IgD-negative memory B cell (primary cell): Measurements from ENCODE around the gene ZCCHC13. TPM values are rescaled to one million over a fixed set of nuclear protein-coding genes. Genes with fewer than 3 reads are reported as not detected.
A peak's percentile ranks its signal among the peaks of the same experiment; 100 is the strongest.
"Not testable (repeated sequence)": the region's sequence is repeated elsewhere in the genome, so short reads cannot be mapped to it uniquely, and the experiment has no call there.

Experiments
- H3K27ac Mint-ChIP-seq, 3 donors: one replicate each; pipeline ENCODE4 v1.8.0; 2020 to 2022; ENCODE audit warnings: mild to moderate bottlenecking in 3 of 3, mixed read lengths in 3 of 3, moderate library complexity in 1 of 3
- H3K27me3 Mint-ChIP-seq: one replicate; pipeline ENCODE4 v1.8.0; 2021; ENCODE audit warnings: mixed read lengths
- H3K36me3 Mint-ChIP-seq: one replicate; pipeline ENCODE4 v1.8.0; 2020; ENCODE audit warnings: mild to moderate bottlenecking, mixed read lengths
- H3K4me1 Mint-ChIP-seq, 3 donors: one replicate each; pipeline ENCODE4 v1.8.0; 2020 to 2022; ENCODE audit warnings: mixed read lengths in 3 of 3, mild to moderate bottlenecking in 1 of 3
- H3K4me3 Mint-ChIP-seq, 4 donors: one replicate each; pipeline ENCODE4 v1.8.0; 2020 to 2022; ENCODE audit warnings: mild to moderate bottlenecking in 4 of 4, mixed read lengths in 4 of 4, moderate library complexity in 3 of 4
- H3K9me3 Mint-ChIP-seq, 3 donors: one replicate each; pipeline ENCODE4 v1.8.0; 2020 to 2021; ENCODE audit warnings: mixed read lengths in 3 of 3, mild to moderate bottlenecking in 1 of 3
- polyA plus RNA-seq: library from polyadenylated mRNA; unstranded; fragments of 300-500 nt; fragmentation: Illumina TruSeq; gene quantifications from one replicate; pipeline ENCODE4 v1.2.3, GENCODE V29; 2021

The ZCCHC13 gene
- polyA plus RNA-seq = not detected

- Mint-ChIP-seq H3K36me3 (no peaks in the 10 kb centered on the region), H3K9me3 (no peaks in the 10 kb centered on the region), H3K27ac (no peak within 1 kb of the TSS), H3K4me3 (no peak within 1 kb of the TSS), H3K27me3 (peaks cover 4% of the 10 kb centered on the region), H3K4me1 (no peaks in the 10 kb centered on the region)
Observed at GRCh38 chrX:74304016-74304415, at the start of gene ZCCHC13. TSS of gene ZCCHC13 (plus strand) at chrX:74304180. CDS start at chrX:74304267, 87 bp downstream.

- peak overlapping the region in 1 of 3 donors; percentile 2 for H3K27ac Mint-ChIP-seq
- not testable (repeated sequence) for H3K9me3 Mint-ChIP-seq, H3K27me3 Mint-ChIP-seq, H3K4me3 Mint-ChIP-seq, H3K4me1 Mint-ChIP-seq, H3K36me3 Mint-ChIP-seq
Observed at GRCh38 chrX:74258111-74258510, 45.9 kb upstream of the ZCCHC13 start.

GRCh38 chrX:74259885-74260491 is 44.0 kb upstream of the ZCCHC13 start:
- Mint-ChIP-seq H3K9me3 (no peaks in the 10 kb centered on the region), H3K4me1 (no peaks in the 10 kb centered on the region), H3K27me3 (no peaks in the 10 kb centered on the region), H3K36me3 (peaks cover 6% of the 10 kb centered on the region), H3K27ac (no peak overlapping the region), H3K4me3 (peak overlapping the region in 1 of 4 donors; percentile 56)

GRCh38 chrX:74262452-74263209 is 41.3 kb upstream of the ZCCHC13 start:
- Mint-ChIP-seq H3K9me3 (no peaks in the 10 kb centered on the region), H3K27me3 (no peaks in the 10 kb centered on the region), H3K27ac (no peak overlapping the region), H3K4me1 (no peaks in the 10 kb centered on the region), H3K4me3 (no peak overlapping the region), H3K36me3 (peaks cover 4% of the 10 kb centered on the region)

GRCh38 chrX:74270393-74270792 is 33.6 kb upstream of the ZCCHC13 start:
- H3K36me3 Mint-ChIP-seq = peaks cover 4% of the 10 kb centered on the region
- H3K4me1 Mint-ChIP-seq = peaks cover 0 to 3% (median 1%) of the 10 kb centered on the region in 3 donors
- no peaks in the 10 kb centered on the region for H3K9me3 Mint-ChIP-seq
- H3K27ac Mint-ChIP-seq = no peak overlapping the region
- peaks cover 2% of the 10 kb centered on the region for H3K27me3 Mint-ChIP-seq
- H3K4me3 Mint-ChIP-seq = no peak overlapping the region

GRCh38 chrX:74272230-74272629 is 31.8 kb upstream of the ZCCHC13 start:
- peaks cover 2% of the 10 kb centered on the region for H3K27me3 Mint-ChIP-seq
- H3K4me3 Mint-ChIP-seq = no peak overlapping the region

GRCh38 chrX:74274516-74274915 is 29.5 kb upstream of the ZCCHC13 start:
- Mint-ChIP-seq H3K9me3 (no peaks in the 10 kb centered on the region), H3K27ac (no peak overlapping the region), H3K36me3 (peaks cover 4% of the 10 kb centered on the region), H3K4me1 (no peaks in the 10 kb centered on the region), H3K4me3 (no peak overlapping the region), H3K27me3 (no peaks in the 10 kb centered on the region)

More at GRCh38 chrX:74272230-74272629, 31.8 kb upstream of the ZCCHC13 start:
- Mint-ChIP-seq H3K36me3 (peaks cover 4% of the 10 kb centered on the region), H3K9me3 (no peaks in the 10 kb centered on the region), H3K27ac (no peak overlapping the region), H3K4me1 (peaks cover 0 to 3% (median 1%) of the 10 kb centered on the region in 3 donors)

- Mint-ChIP-seq H3K4me3 (no peak overlapping the region), H3K27ac (no peak overlapping the region), H3K27me3 (no peaks in the 10 kb centered on the region), H3K4me1 (no peaks in the 10 kb centered on the region), H3K36me3 (peaks cover 4% of the 10 kb centered on the region), H3K9me3 (no peaks in the 10 kb centered on the region)
Observed at GRCh38 chrX:74277320-74277719, 26.7 kb upstream of the ZCCHC13 start.

GRCh38 chrX:74277846-74278245 is 26.1 kb upstream of the ZCCHC13 start:
- Mint-ChIP-seq H3K27me3 (no peaks in the 10 kb centered on the region), H3K27ac (no peak overlapping the region), H3K4me1 (peaks cover 0 to under 1% (median 0%) of the 10 kb centered on the region in 3 donors), H3K36me3 (peaks cover 4% of the 10 kb centered on the region), H3K4me3 (no peak overlapping the region), H3K9me3 (no peaks in the 10 kb centered on the region)

- Mint-ChIP-seq H3K9me3 (no peaks in the 10 kb centered on the region), H3K36me3 (no peaks in the 10 kb centered on the region), H3K27me3 (no peaks in the 10 kb centered on the region), H3K4me3 (no peak overlapping the region), H3K27ac (peak overlapping the region in 1 of 3 donors; percentile 67), H3K4me1 (peaks cover 2 to 5% (median 4%) of the 10 kb centered on the region in 3 donors)
Observed at GRCh38 chrX:74280759-74281158, 23.2 kb upstream of the ZCCHC13 start.

GRCh38 chrX:74284391-74284952 is 19.5 kb upstream of the ZCCHC13 start:
- H3K36me3 Mint-ChIP-seq = no peaks in the 10 kb centered on the region
- peaks cover 2 to 9% (median 6%) of the 10 kb centered on the region in 3 donors for H3K4me1 Mint-ChIP-seq
- H3K4me3 Mint-ChIP-seq = no peak overlapping the region
- H3K9me3 Mint-ChIP-seq = no peaks in the 10 kb centered on the region
- H3K27me3 Mint-ChIP-seq = no peaks in the 10 kb centered on the region
- peak overlapping the region in 1 of 3 donors; percentile 62 for H3K27ac Mint-ChIP-seq

- Mint-ChIP-seq H3K27me3 (no peaks in the 10 kb centered on the region), H3K9me3 (no peaks in the 10 kb centered on the region), H3K36me3 (no peaks in the 10 kb centered on the region), H3K27ac (no peak overlapping the region), H3K4me3 (peak overlapping the region in 1 of 4 donors; percentile 27), H3K4me1 (peaks cover 5 to 13% (median 11%) of the 10 kb centered on the region in 3 donors)
Observed at GRCh38 chrX:74286950-74287740, 16.8 kb upstream of the ZCCHC13 start.

GRCh38 chrX:74291577-74291963 is 12.4 kb upstream of the ZCCHC13 start:
- Mint-ChIP-seq H3K4me1 (peaks cover 7 to 9% (median 8%) of the 10 kb centered on the region in 3 donors), H3K27me3 (no peaks in the 10 kb centered on the region), H3K36me3 (no peaks in the 10 kb centered on the region), H3K9me3 (no peaks in the 10 kb centered on the region), H3K27ac (peak overlapping the region; percentile 89 to 97 (median 90)), H3K4me3 (peak overlapping the region; percentile 87 to 99 (median 91))

GRCh38 chrX:74291964-74292807 is 11.8 kb upstream of the ZCCHC13 start:
- H3K9me3 Mint-ChIP-seq = no peaks in the 10 kb centered on the region

More at GRCh38 chrX:74291964-74292807, 11.8 kb upstream of the ZCCHC13 start:
- H3K27ac Mint-ChIP-seq = peak overlapping the region; percentile 89 to 97 (median 90)
- H3K4me3 Mint-ChIP-seq = peak overlapping the region; percentile 87 to 99 (median 91)
- peaks cover 7 to 9% (median 8%) of the 10 kb centered on the region in 3 donors for H3K4me1 Mint-ChIP-seq
- no peaks in the 10 kb centered on the region for H3K27me3 Mint-ChIP-seq
- H3K36me3 Mint-ChIP-seq = no peaks in the 10 kb centered on the region
